ENCODE data around the gene KIF18B. TPM values are rescaled to one million over a fixed set of nuclear protein-coding genes. Genes with fewer than 3 reads are reported as not detected.

KIF18B gene
- total and polyA plus RNA-seq, 7 donors: 0.01 to 0.17 (median 0.07) TPM; not detected in 2

GRCh38 chr17:44971776-44972483 lies 24.4 kb upstream of the KIF18B start:
- Histone ChIP-seq H3K9me3 (no peaks in the 10 kb centered on the region), H3K4me1 (peaks cover 6% of the 10 kb centered on the region), H3K27ac (no peak overlapping the region), H3K4me3 (no peak overlapping the region), H3K27me3 (ENCODE audit: insufficient read depth in 3 of 3, low read length in 2 of 3) (peaks cover 0 to 50% (median 16%) of the 10 kb centered on the region in 3 donors), H3K36me3 (ENCODE audit: insufficient read depth in 1 of 2, low read depth in 1 of 2) (no peaks in the 10 kb centered on the region)
- intact Hi-C loops (cut with DNase I): no loop called here
- 75 to 76% (median 76%) methylated on average over 8 of the region's 8 CpGs for WGBS, 3 donors
- DNase-seq: no peak
- no peak for TF ChIP-seq CTCF (IDR thresholded peaks at IDR 0.05)
- no peak for ATAC-seq

GRCh38 chr17:44970136-44970741 lies 22.7 kb upstream of the KIF18B start:
- 3% methylated on average over 43 to 55 of the region's 55 CpGs for WGBS, 3 donors
- TF ChIP-seq CTCF (IDR thresholded peaks at IDR 0.05): no peak
- DNase-seq (peak in 1 of 2 donors; percentile 56), ATAC-seq (no peak)
- peak overlapping the region; percentile 56 for H3K4me3 ChIP-seq
- H3K4me1 ChIP-seq: peaks cover 6% of the 10 kb centered on the region
- peaks cover 0 to 57% (median 17%) of the 10 kb centered on the region in 3 donors for H3K27me3 ChIP-seq (ENCODE audit: insufficient read depth in 3 of 3, low read length in 2 of 3)
- intact Hi-C loops (cut with DNase I): no loop called here
- H3K9me3 ChIP-seq: no peaks in the 10 kb centered on the region
- no peaks in the 10 kb centered on the region for H3K36me3 ChIP-seq (ENCODE audit: insufficient read depth in 1 of 2, low read depth in 1 of 2)
- no peak overlapping the region for H3K27ac ChIP-seq

GRCh38 chr17:44969144-44969780 lies 21.7 kb upstream of the KIF18B start:
- intact Hi-C loops (cut with DNase I): no loop called here
- 60 to 75% (median 75%) methylated on average over 19 of the region's 19 CpGs for WGBS, 3 donors
- no peak for ATAC-seq
- TF ChIP-seq CTCF (IDR thresholded peaks at IDR 0.05): no peak
- no peak for DNase-seq
- Histone ChIP-seq H3K4me3 (no peak overlapping the region), H3K27me3 (ENCODE audit: insufficient read depth in 3 of 3, low read length in 2 of 3) (peaks cover 0 to 66% (median 17%) of the 10 kb centered on the region in 3 donors), H3K27ac (no peak overlapping the region), H3K36me3 (ENCODE audit: insufficient read depth in 1 of 2, low read depth in 1 of 2) (no peaks in the 10 kb centered on the region), H3K4me1 (peaks cover 6% of the 10 kb centered on the region), H3K9me3 (no peaks in the 10 kb centered on the region)

- ATAC-seq (peak; percentile 98 to 99 (median 98)), DNase-seq (peak; percentile 92 to 95)
- peaks cover 6% of the 10 kb centered on the region for H3K4me1 ChIP-seq
- H3K9me3 ChIP-seq: no peaks in the 10 kb centered on the region
- no peak for TF ChIP-seq CTCF (IDR thresholded peaks at IDR 0.05)
- whole genome bisulfite sequencing, 3 donors: 8 to 11% (median 10%) methylated on average over 36 to 81 of the region's 81 CpGs
- intact Hi-C loops (cut with DNase I): no loop called here
- H3K27ac ChIP-seq: no peak within 1 kb of the TSS
- H3K4me3 ChIP-seq: peak within 1 kb of the TSS; percentile 58
- peaks cover 0 to 73% (median 17%) of the 10 kb centered on the region in 3 donors for H3K27me3 ChIP-seq (ENCODE audit: insufficient read depth in 3 of 3, low read length in 2 of 3)
- no peaks in the 10 kb centered on the region for H3K36me3 ChIP-seq (ENCODE audit: insufficient read depth in 1 of 2, low read depth in 1 of 2)
Measured at GRCh38 chr17:44968225-44969143, 20.9 kb upstream of the KIF18B start, which contains the start of gene C1QL1. TSS of gene C1QL1 (minus strand) at chr17:44968303. CDS start at chr17:44968048, 255 bp downstream.
